Renal cortical epithelial cell (primary cell): ENCODE measurements around the gene AVPR2. TPM values are rescaled to one million over a fixed set of nuclear protein-coding genes. Genes with fewer than 3 reads are reported as not detected.

ENCODE experiments used
- DNase-seq: peaks from one replicate; pipeline ENCODE4 v3.0.0-alpha.2; 2011; ENCODE audit warnings: low read depth
- total RNA-seq: library from RNA; depleted of rRNA; stranded (reverse); fragments of >200 nt; gene quantifications from 2 replicates; pipeline ENCODE4 v1.2.3, GENCODE V29; 2014

The AVPR2 gene
- total RNA-seq, 1 donor from 2014 or later = 0.70 TPM

DNA sequence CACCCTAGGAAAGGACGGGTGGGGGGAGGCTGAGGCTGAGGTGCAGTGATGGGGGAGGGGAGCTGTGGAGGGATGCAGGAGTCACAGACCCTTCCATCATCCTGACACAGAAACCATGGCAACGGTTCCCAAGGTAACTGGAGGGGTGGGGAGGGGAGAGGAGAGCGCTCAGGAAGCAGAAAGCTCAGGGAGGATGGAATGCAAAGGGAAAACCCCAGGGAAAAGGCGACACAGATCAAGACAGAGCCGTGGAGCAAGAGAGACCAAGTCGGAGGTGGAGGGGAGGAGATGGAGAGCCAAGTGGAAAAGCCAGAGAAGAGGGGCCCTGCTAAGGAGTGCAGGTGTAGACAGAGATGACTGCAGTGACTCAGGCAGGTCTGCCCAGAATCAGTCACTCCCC is 33.0 kb upstream of the AVPR2 start:
- DNase-seq = no peak

DNA sequence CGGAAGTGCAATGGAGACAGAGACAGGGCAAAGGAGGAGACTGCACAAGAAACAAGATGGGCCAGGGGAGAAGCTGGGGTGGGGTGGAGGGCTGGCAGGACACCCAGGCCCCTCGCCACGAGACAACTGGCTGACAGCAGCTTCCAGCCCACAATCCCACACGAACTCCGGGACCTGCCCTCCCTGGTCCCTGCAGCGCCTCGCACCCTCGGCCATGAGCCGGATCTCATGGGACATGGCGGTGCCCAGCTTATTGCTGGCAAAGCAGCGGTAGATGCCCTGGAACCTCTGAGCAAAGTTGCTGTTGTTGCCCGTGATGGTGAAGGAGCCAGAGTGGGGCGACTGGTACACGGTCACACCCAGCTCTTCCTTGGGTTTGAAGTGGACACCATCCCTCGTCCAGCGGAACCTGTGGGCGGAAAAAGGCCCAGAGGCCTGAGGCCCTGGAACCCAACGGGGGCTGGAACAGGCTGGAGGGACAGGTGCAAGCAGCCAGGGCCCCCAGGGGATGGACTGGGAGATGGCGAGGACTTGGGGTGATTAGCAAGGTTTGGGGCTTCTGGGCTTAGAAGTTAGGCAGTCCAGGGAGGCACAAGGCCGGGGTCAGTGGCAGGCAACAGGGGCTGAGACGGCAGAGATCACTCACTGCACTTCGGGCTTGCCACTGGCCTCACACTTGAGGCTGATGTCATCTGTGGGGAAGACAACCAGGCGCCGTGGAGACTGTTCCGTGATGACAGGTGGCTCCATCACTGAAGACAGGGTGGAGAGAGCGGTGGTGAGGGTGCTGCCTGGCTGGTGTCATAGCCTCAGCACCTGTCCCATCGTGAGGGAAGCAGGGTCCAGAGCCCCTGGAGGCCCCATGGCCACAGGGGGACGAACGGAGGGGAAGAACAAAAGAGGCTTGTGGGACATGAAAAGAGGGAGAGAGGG is 32.3 kb upstream of the AVPR2 start:
- DNase-seq = no peak

DNA sequence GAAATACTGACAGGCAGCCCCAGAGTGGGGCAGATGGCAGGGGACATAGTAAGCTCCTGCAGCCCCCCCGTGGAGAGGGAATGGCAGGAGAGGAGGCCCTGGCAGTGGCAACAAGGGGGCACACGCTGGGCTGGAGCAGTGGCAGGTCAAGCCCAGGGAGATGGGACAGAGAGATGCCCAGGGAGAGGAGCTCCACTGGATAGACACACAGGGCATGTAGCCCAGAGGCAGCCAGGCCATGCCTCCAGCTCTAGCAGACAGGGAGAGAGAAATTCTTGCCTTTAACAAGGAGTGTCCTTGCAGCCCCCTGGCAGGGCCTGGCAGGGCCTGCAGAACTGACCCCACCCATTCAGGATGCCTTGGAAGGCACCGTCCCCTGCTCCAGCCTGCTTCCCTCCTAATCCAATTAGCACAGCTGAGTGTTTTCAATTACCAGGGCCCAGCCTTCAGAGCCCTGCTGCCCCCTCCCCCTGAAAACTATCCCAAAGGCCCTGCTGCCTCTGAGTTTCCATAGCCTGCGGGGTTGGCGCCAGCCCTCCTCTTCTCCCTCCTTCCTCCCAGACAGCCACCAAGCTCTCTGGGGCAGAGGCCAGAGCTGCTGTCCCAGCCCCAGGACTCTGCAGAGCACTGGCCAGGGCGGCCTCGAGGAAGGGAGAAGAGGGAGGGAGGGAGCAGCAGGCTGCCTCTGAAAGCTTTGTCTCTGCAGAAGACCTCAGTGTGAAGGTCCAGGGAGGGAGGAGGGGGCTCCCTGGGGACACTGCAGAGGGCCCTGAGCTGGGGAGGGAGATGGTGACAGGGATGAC is 31.0 kb upstream of the AVPR2 start:
- DNase-seq = no peak

DNA sequence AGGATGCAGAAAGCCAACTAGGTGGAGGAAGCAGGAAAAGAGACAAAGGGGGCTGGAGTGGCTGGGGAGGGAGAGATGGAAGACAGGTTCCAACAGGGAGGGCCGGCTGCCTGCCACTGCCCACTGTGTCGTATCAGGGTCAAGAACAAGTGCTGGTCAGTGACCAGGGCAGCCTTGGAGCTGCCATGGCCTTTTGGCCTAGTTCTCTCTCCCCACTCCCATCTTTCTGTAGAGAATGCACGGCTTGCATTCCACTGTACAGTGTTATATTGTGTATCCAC is 30.4 kb upstream of the AVPR2 start:
- no peak for DNase-seq

DNA sequence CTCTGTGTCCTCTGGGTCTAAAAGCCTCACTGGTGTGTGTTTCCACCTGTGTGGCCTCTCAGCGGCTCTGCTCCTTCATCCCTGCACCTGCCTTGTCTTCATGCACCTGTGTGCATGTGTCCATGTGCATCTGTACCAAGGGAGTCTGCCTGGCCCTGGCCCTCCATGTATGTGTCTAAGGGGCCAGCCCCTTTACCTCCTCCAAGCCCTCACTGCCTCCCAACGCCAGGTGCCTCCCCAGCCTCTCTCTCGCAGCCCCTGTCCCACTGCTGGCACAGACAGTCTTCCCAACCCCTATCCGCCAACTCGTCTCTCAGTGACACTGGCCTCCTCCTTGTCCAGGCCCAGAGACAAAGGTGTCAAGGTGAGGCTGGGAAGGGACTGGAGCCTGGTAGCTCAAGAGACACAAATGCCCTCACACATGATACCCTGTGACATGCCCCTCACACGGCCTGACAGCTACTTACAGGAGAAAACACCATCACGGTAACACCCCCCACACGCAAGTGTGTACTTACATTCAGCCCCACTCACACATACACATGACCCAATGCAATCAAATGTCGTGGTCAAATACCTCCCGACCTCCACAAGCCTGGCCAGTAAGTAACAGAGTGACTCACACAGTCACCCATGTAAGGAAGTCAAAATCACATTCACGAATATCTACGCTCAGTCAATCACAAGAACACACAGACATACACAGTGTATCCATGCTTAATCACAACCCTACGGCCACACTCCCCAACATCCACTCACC is 29.9 kb upstream of the AVPR2 start:
- DNase-seq = peak; percentile 11

DNA sequence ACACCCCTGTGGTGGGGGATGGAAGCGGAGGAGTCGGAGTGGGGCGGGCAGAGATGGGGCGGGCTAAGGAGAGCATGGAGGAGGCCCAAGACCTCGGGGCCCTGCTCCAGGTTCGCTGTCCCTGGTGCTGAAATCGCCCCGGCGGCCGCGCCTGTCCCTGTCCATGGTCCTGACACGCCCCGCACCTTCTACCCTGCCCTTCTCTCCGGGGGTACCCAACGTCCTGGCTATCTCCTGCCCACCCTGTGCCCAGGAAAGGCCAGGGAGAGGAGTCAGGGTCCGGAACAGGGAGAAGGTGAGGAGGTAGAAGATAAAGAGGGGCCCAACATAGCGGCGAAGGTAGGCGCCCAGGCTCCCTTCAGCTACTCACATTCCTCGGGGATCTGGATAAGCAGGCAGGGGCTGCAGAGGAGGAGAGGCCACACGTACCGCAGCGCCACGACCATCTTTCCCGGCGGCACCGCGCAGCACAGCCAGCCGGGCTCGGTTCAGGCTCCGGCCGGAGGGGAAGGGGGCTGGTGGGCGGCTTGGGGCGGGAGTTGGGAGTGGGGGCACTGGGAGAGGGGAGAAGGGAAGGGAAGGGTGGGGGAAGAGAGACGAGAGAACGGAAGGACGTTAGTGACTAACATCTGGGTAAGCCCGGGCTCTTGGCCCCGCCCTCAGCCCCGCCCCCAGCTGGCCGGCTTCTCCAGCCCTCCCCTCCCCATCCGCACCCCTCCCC is 28.9 kb upstream of the AVPR2 start:
- no peak for DNase-seq

DNA sequence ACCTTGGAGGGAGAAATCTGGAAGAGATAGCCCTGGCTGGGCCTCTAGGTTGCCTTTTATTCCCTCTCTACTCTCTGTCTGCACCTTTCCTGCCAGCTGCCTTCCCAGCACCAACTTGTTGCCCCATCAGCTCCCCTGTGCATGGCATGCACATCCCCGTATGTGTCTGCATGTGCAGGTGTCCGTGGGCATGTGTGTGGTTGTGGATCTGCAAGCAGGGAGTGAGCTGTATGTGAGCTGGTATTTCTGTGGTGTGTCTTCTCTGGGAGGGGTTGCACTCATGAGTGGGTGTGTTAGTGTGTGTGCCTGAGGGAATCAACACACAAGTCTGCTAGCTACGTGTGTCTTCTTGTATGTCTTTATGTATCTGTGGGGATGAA is 28.4 kb upstream of the AVPR2 start:
- DNase-seq = no peak

DNA sequence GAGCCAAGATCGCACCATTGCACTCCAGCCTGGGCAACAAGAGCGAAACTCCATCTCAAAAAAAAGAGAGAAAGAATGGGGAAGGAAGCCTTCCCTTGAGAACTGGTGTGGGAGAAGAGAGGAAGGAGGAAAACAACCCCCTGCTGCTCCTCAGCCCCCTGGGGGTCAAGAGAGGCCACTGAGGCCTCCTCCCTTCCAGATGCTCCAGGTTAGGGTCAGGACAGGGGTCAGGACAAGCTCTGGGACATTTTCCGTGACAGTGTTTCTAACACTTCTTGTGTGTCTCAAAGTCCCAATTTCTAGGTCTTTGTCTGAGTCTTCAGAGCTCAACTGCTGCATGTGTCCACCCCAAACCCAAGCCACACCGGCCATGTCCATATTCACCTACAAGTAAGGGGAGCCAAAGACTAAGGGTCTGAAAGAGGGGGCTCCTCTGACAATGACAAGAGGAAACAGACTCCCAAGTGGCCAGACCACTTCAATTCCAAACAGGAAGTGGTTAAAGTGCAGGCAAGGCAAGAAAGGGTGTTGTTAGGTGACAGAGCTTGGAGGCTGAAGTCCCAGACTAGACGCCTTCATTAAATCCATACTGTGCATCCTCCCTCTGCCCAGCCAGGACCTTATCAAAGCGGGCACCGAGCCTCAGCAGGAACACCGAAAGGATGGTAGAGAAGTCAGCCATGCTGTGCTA is 26.8 kb upstream of the AVPR2 start:
- no peak for DNase-seq

DNA sequence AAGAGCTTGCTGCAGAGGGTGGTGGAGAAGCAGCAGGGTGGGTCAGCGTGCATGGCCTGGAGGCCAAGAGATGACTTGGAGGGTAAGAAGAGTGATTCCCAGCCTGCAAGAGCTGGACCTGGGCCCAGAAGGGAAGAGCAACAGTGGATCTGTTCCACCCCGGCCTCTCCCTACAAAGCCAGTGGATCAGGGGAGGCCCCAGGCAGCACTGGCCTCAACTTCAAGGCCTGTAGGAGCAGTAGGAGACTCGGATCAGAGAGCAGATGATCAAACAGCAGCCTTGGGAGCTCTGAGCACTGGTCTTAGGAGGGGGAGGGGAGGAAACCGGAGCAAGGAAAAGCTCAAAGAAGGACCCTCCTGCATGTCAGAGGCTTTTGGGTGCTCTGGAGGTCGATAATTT is 26.1 kb upstream of the AVPR2 start:
- no peak for DNase-seq

DNA sequence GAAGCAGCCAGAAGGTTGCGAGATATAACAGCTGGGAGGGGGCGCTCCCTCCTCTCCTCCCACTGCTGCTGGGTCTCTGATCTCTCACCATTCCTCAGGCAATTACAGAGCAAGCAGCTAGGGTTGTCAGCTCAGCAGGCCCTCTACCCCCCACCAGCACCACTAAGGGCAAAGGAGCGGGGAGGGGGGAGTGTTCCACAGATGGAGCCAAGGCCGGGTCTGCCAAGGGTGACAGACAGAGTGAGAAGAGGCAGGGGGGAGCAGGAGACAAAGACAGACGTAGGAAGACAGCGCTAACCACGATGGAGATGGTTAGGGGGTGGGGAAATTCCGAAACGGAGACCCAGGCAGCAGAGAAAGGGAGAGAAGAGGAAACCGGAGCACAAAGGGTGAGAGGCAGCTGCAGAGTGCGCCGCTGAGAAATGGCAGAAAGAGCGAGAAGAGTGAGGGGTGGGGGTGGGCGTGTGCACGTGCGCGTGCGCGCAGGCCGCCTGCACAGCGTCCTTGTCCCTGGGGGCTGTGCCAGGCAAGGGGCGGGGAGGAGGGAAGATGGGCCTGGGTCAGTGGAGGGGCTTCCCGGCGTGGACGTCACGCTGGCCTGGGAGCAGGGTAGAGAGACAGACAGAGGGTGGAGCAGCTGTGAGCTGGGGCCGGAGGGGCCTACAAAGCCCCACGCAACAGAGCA is 25.4 kb upstream of the AVPR2 start:
- no peak for DNase-seq

DNA sequence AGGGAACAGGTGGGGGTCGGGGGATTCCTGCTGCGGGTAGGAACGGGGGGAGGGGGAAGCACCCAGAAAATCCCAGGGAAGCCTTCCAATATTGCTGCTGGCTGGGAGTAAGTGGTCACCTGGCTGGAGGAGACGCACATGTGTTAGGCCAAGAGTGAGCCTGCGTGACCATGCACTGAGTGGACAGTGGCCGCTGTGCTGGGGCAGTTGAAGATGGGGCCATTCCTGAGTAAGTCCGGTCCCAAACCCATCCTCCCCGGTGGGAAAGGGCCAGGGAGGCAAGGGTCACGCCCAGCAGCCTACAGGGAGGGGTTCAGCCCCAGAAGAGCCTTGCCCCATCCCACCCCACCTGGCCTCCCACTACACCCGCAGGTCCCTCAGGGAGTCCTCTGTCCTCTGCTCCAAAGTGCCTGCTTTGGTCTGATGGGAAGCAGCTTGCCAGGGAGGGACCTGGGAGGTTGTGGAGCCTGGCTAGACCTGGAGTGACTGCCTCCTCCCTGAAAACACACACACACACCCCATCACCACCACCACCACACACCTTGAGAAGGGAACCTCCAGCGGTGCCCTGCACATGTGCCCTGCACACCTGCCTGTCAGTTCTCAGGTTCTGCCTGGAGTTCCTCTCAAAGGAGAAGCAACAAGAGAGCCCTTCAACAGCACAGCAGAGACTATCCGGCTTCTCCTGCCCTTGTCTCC is 24.6 kb upstream of the AVPR2 start:
- no peak for DNase-seq

DNA sequence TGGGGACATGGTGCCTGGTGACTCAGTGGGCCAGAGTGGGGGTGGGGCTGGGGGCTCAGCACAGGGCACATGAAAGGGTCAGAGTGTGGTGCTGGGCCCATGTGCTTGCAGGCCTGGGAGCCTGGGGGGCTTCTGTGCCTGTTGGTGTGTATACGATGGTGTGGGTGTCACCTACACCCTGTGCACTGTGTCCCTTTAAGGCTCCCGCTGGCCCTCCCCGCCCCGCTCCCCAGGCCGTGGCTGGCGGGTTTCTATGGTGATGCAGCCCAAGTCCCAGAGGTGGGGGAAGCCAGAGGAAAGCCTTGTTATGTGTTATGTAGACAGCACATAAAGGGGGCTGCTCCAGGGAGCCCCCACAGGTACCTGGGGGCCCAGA is 24.0 kb upstream of the AVPR2 start:
- no peak for DNase-seq

DNA sequence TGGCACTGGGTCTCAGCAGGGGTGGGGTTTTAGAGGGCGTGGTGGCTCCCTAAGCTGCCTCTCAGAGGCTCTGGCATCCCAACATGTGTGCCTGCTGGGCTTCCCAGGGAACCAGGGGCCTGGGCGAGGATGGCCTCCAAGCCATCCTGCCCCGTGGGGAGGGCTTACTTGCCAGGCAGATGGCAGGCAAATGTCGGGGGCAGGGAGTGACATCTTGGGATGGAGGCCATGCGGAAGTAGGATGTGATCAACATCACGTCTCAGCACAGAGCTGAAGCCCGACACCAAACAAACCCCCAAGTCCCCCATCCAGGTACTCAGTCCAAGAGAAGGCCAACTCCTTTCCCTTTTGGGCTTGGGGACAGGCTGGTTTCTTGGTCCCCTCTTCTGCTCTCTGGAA is 23.2 kb upstream of the AVPR2 start:
- DNase-seq = no peak

DNA sequence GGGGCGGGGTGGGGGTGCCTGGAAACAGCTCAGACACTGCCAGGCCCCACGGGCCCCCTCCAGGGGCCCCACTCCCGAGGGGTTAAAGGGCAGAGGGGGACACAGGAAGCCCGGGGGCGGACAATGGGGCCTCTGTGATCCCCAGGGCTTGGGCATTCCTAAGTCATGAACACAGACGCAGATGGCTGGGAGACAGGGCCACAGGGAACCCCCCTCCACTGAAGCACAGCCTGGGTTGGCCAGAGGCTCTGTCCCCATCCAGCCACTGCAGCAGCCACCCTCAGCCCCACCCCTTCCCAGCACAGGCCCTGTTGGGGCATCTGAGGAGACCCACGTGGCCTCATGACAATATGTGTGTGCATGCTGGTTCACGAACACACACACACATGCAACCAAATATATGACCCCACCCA is 22.4 kb upstream of the AVPR2 start:
- DNase-seq = no peak

DNA sequence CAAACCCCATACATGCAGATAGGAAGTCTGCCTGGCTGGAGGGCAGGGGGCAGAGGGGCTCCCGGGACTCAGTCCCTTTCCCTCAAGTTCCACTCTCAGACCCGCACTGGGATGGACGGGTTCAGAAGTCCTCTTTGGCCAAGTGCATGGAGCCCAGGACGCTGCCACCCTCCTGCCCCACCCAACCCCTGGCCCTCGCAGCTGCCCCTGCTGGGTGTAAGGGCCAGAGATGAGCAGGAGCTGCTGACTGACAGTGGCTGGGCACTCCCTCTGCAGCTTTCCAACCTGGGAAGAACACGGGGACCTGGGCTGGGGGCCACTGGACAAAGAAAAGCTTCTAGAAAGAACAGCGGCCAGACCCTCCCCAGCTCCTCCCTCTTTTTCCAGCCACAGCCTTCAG is 21.9 kb upstream of the AVPR2 start:
- no peak for DNase-seq

DNA sequence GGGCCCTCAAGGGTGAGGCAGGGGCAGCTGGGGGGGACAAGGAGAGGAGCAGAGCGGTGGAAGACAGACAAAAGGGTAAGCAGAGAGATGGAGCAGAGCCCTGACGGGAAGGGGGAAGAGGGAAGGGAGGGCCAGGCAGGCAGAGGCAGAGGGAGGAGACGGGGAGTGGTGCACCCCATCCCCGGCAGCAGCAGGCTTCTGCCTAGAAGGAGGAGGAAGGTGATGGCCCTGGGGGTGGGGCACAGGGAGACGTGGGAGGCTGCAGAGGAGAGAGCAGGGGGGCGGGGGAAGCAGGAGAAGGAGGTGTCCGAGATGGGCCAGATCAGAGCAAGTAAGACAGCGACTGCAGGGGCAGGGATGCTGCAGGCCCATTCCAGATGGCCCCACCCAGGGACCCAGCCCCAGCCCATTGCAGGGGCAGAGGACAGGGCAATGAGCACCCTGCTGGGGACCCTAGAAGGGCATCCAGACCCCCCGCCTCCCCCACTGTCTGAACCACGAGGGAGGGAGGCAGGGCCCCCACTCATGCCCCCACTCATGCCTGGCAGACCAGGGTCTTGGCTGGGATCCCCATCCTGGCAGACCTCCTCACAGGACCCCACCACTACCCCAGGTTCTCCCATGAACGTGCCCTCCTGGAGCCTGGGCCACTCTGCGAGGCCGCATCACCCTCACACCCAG is 21.2 kb upstream of the AVPR2 start:
- no peak for DNase-seq

DNA sequence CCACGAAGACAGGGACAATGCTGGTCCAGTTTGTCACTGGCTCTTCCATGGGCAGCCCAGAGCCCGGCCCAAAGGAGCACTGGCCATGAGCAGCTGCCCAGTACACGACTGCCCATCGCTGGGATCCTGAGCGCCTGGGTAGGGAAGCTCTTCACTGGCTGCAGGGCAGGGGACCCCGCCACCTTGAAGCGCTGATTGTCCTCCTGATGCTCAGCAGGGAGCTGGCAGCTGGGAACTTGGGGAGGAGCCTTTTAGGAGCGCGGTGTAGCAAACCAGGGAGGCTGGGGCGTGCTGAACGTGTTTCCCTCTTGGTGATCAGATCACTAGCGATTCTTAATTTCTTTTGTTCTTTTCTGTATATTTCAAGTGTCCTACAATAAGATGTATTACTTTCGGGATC is 20.3 kb upstream of the AVPR2 start:
- DNase-seq = no peak

DNA sequence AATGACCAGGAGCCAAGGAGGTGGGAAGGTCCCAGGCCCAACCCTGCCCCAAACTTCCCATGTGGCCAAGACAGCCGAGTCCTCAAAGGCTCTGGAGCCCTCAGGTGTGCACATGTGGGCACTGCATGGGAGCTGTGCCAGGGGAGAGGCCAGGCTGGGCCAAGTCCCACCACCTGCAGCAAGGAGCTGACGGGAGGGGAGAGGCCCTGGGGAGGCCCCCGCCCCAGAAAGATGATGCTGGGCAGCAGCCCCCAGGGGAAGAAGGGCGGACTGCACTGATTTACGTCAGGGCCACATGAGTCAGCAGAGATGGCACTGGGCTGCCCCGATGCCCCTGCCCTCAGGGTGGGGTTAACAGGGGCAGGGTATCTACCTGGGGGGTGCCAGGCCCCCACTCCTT is 19.9 kb upstream of the AVPR2 start:
- DNase-seq = no peak

DNA sequence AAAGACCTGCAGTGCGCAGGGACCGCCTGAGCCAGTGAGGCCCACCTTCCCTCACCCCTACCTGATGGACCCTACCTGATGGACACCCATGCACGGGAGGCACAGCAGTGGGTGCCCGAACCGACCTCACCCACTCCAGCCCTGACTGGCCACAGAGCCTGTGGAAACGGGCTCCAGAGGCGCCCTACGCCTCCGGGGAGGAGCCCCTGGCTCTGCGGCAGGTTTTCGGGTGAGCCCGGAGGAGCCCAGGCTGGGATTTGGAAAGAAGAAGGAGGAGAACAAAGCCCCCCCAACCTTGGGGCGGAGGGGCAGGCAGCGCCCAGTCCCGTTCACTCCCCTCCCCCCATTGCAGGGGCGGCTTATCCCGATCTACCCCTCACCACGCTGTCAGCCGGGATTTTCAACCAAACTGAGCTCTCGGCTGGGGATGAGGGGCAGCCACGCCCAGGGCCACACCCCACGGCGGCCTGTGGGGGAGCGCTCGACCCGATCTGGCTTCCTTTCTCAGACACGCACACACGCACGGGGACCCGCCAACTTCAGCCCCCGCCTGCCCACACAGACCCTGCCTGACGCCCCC is 19.2 kb upstream of the AVPR2 start:
- no peak for DNase-seq
